ENCODE data around the gene MXRA8.

MXRA8 gene

GRCh38 chr1:1309251-1310108 lies 48.9 kb downstream of the MXRA8 start:
- no peak for DNase-seq
- peaks cover 51% of the 10 kb centered on the region for H3K36me3 ChIP-seq
- H3K27me3 ChIP-seq, result no peaks in the 10 kb centered on the region

GRCh38 chr1:1308756-1309250 lies 49.6 kb downstream of the MXRA8 start:
- H3K27me3 ChIP-seq, result no peaks in the 10 kb centered on the region
- no peak for DNase-seq
- peaks cover 6% of the 10 kb centered on the region for H3K4me1 ChIP-seq
- H3K36me3 ChIP-seq, result peaks cover 44% of the 10 kb centered on the region
- peak overlapping the region; percentile 80 for H3K4me3 ChIP-seq (ENCODE audit: low read depth, low read length)
- H3K9me3 ChIP-seq, result no peaks in the 10 kb centered on the region
- TF ChIP-seq CTCF (IDR thresholded peaks at IDR 0.05; ENCODE audit: low read depth, low read length), result no peak

More at GRCh38 chr1:1309251-1310108, 48.9 kb downstream of the MXRA8 start:
- peak overlapping the region; percentile 80 for H3K4me3 ChIP-seq (ENCODE audit: low read depth, low read length)
- H3K4me1 ChIP-seq, result peaks cover under 1% of the 10 kb centered on the region
- no peaks in the 10 kb centered on the region for H3K9me3 ChIP-seq
- no peak for TF ChIP-seq CTCF (IDR thresholded peaks at IDR 0.05; ENCODE audit: low read depth, low read length)

- Histone ChIP-seq H3K4me1 (peaks cover 9% of the 10 kb centered on the region), H3K4me3 (ENCODE audit: low read depth, low read length) (peak within 1 kb of the TSS; percentile 90), H3K36me3 (peaks cover 38% of the 10 kb centered on the region), H3K9me3 (no peaks in the 10 kb centered on the region), H3K27me3 (no peaks in the 10 kb centered on the region)
- peak; percentile 93 for DNase-seq
- TF ChIP-seq CTCF (IDR thresholded peaks at IDR 0.05; ENCODE audit: low read depth, low read length), result no peak
Observed at GRCh38 chr1:1307923-1308755, 50.2 kb downstream of the MXRA8 start, which contains the start of the genes ACAP3 and PUSL1. ACAP3 (minus strand) TSS chr1:1307930; CDS start chr1:1307815, 115 bp downstream. PUSL1 (plus strand) TSS chr1:1308597; CDS start chr1:1308644, 47 bp downstream.

- H3K4me1 ChIP-seq, result peaks cover 9% of the 10 kb centered on the region
- peaks cover 30% of the 10 kb centered on the region for H3K36me3 ChIP-seq
- no peaks in the 10 kb centered on the region for H3K27me3 ChIP-seq
- TF ChIP-seq CTCF (IDR thresholded peaks at IDR 0.05; ENCODE audit: low read depth, low read length), result no peak
- DNase-seq, result no peak
- peak overlapping the region; percentile 90 for H3K4me3 ChIP-seq (ENCODE audit: low read depth, low read length)
- H3K9me3 ChIP-seq, result no peaks in the 10 kb centered on the region
Observed at GRCh38 chr1:1307261-1307922, 51.0 kb downstream of the MXRA8 start.

GRCh38 chr1:1306661-1307260 lies 51.6 kb downstream of the MXRA8 start:
- Histone ChIP-seq H3K4me1 (peaks cover 9% of the 10 kb centered on the region), H3K9me3 (no peaks in the 10 kb centered on the region), H3K4me3 (ENCODE audit: low read depth, low read length) (peak overlapping the region; percentile 90), H3K36me3 (peaks cover 30% of the 10 kb centered on the region), H3K27me3 (no peaks in the 10 kb centered on the region)
- DNase-seq, result no peak
- TF ChIP-seq CTCF (IDR thresholded peaks at IDR 0.05; ENCODE audit: low read depth, low read length), result no peak

Data from BE2C (cell line).